Neuronal stem cell (in vitro differentiated cells): Measurements from ENCODE around the gene GRM1.
A peak's percentile ranks its signal among the peaks of the same experiment; 100 is the strongest.

Experiments
- DNase-seq: peaks from one replicate; pipeline ENCODE4 v3.0.0-alpha.2; 2013; ENCODE audit warnings: low spot score
- H2AFZ ChIP-seq: one replicate; pipeline ENCODE4 v1.6.1; 2013; ENCODE audit warnings: mild to moderate bottlenecking, low read length, inconsistent platforms
- H2AK5ac ChIP-seq: 2 replicates; pipeline ENCODE4 v1.6.1; 2013; ENCODE audit warnings: low read depth, mild to moderate bottlenecking, inconsistent platforms, low read length, moderate library complexity, mixed read lengths
- H2BK120ac ChIP-seq: 2 replicates; pipeline ENCODE4 v1.6.1; 2013; ENCODE audit warnings: low read depth, mild to moderate bottlenecking, inconsistent platforms, low read length, moderate library complexity, mixed read lengths
- H2BK12ac ChIP-seq: one replicate; pipeline ENCODE4 v1.6.1; 2013; ENCODE audit warnings: low read length, inconsistent platforms
- H2BK15ac ChIP-seq: 2 replicates; pipeline ENCODE4 v1.6.1; 2013; ENCODE audit warnings: mild to moderate bottlenecking, low read length, inconsistent platforms, mixed read lengths
- H2BK5ac ChIP-seq: one replicate; pipeline ENCODE4 v1.6.1; 2013; ENCODE audit warnings: inconsistent platforms, mild to moderate bottlenecking, low read length, moderate library complexity
- H3K14ac ChIP-seq: one replicate; pipeline ENCODE4 v1.6.1; 2013; ENCODE audit warnings: low read length, inconsistent platforms
- H3K18ac ChIP-seq: 2 replicates; pipeline ENCODE4 v1.6.1; 2013; ENCODE audit warnings: low read length, inconsistent platforms
- H3K23ac ChIP-seq: 2 replicates; pipeline ENCODE4 v1.6.1; 2013; ENCODE audit warnings: low read depth, mild to moderate bottlenecking, mixed read lengths, low read length, inconsistent platforms; ENCODE audit not compliant: poor library complexity
- H3K27ac ChIP-seq: replicated peaks from 3 replicates; pipeline ENCODE4 v1.5.1; 2013; ENCODE audit warnings: low read length, inconsistent platforms
- H3K27me3 ChIP-seq, 3 experiments: 2 replicates each; pipeline ENCODE4 v1.6.1; 2013; ENCODE audit warnings: low read length in 3 of 3, mild to moderate bottlenecking in 2 of 3, inconsistent platforms in 1 of 3, low read depth in 1 of 3, mixed read lengths in 1 of 3, moderate library complexity in 1 of 3; ENCODE audit not compliant: control insufficient read depth in 3 of 3, insufficient read depth in 3 of 3
- H3K36me3 ChIP-seq, 2 donors: replicated peaks in 1 of 2; 2 replicates each; pipeline ENCODE4 v1.6.1; 2013; ENCODE audit warnings: low read length in 2 of 2; ENCODE audit not compliant: control insufficient read depth in 2 of 2, insufficient read depth in 2 of 2
- H3K4ac ChIP-seq: 2 replicates; pipeline ENCODE4 v1.6.1; 2013; ENCODE audit warnings: inconsistent platforms, mild to moderate bottlenecking, low read length, moderate library complexity
- H3K4me1 ChIP-seq, 2 donors: 1 replicate in 1 of 2; 2 replicates in 1 of 2; pipeline ENCODE4 v1.6.1; 2013; ENCODE audit warnings: low read length in 2 of 2, low read depth in 1 of 2; ENCODE audit not compliant: control insufficient read depth in 2 of 2, insufficient read depth in 1 of 2
- H3K4me2 ChIP-seq: one replicate; pipeline ENCODE4 v1.6.1; 2013; ENCODE audit warnings: mild to moderate bottlenecking, low read length, inconsistent platforms; ENCODE audit not compliant: insufficient read depth, poor library complexity, severe bottlenecking
- H3K4me3 ChIP-seq, 2 donors: 2 replicates each; pipeline ENCODE4 v1.5.1; 2013; ENCODE audit warnings: low read length in 2 of 2, mild to moderate bottlenecking in 2 of 2, inconsistent platforms in 1 of 2, moderate library complexity in 1 of 2
- H3K79me1 ChIP-seq: one replicate; pipeline ENCODE4 v1.6.1; 2013; ENCODE audit warnings: low read depth, mild to moderate bottlenecking, inconsistent platforms, low read length, moderate library complexity
- H3K9ac ChIP-seq: one replicate; pipeline ENCODE4 v1.6.1; 2013; ENCODE audit warnings: mild to moderate bottlenecking, low read depth, low read length, inconsistent platforms; ENCODE audit not compliant: poor library complexity
- H3K9me3 ChIP-seq, 2 donors: replicated peaks in 1 of 2; 2 replicates each; pipeline versions ENCODE3 to v1.6.1; 2013; ENCODE audit warnings: low read length in 2 of 2, mild to moderate bottlenecking in 2 of 2, inconsistent platforms in 1 of 2, low read depth in 1 of 2, mixed read lengths in 1 of 2, moderate library complexity in 1 of 2; ENCODE audit not compliant: control insufficient read depth in 2 of 2, insufficient read depth in 1 of 2
- H4K8ac ChIP-seq: one replicate; pipeline ENCODE4 v1.6.1; 2013; ENCODE audit warnings: low read depth, mild to moderate bottlenecking, inconsistent platforms, low read length, moderate library complexity
- H4K91ac ChIP-seq: one replicate; pipeline ENCODE4 v1.6.1; 2013; ENCODE audit warnings: low read length, low read depth, mild to moderate bottlenecking, inconsistent platforms; ENCODE audit not compliant: poor library complexity
- WGBS, 2 donors: extraction: QIAGEN DNeasy Blood & Tissue Kit; methylation state at CpG; one replicate each; pipeline ENCODE4 v1.1.7; 2013; ENCODE audit warnings: missing lambda C conversion rate in 2 of 2, mixed read lengths in 1 of 2; ENCODE audit not compliant: insufficient read length in 2 of 2, insufficient replicate concordance in 1 of 2; ENCODE audit errors: extremely low coverage in 2 of 2; 5-methylcytosine and 5-hydroxymethylcytosine counted together

Gene GRM1

DNA sequence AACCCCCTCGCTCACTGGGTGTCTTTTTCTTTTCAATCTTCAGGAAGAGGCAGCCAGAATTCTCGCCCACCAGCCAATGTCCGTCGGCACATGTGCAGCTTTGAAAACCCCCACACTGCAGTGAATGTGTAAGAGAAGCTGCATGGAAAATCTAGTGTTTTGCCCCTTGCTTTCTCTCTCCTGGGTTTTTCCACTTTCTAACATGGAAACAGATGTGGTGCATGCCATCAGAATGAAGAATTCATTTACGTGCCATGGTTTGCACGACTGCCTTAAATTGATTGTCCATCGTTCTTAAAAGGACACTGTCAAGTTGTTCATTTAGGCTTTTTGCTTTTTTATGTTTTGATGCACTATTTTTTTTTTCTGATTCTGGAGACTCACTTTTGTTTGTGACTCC lies 397.7 kb downstream of the GRM1 start:
- Histone ChIP-seq H3K27me3 (no peaks in the 10 kb centered on the region), H3K9ac (no peak overlapping the region), H3K14ac (no peak overlapping the region), H2BK120ac (no peak overlapping the region), H2BK5ac (no peak overlapping the region), H3K4me2 (no peak overlapping the region), H3K27ac (no peak overlapping the region), H2AK5ac (no peak overlapping the region), H3K23ac (no peak overlapping the region), H3K4ac (no peak overlapping the region), H2BK12ac (no peak overlapping the region), H3K36me3 (no peaks in the 10 kb centered on the region), H3K4me1 (peaks cover 13 to 17% of the 10 kb centered on the region in 2 donors), H3K9me3 (no peaks in the 10 kb centered on the region), H3K18ac (peak overlapping the region; percentile 13), H4K91ac (no peak overlapping the region), H3K79me1 (no peaks in the 10 kb centered on the region), H2AFZ (peak overlapping the region; percentile 48), H3K4me3 (no peak overlapping the region), H2BK15ac (no peak overlapping the region), H4K8ac (no peak overlapping the region)
- WGBS, 2 donors: no CpG with 5 or more reads among the region's 7 CpGs
- DNase-seq: no peak

DNA sequence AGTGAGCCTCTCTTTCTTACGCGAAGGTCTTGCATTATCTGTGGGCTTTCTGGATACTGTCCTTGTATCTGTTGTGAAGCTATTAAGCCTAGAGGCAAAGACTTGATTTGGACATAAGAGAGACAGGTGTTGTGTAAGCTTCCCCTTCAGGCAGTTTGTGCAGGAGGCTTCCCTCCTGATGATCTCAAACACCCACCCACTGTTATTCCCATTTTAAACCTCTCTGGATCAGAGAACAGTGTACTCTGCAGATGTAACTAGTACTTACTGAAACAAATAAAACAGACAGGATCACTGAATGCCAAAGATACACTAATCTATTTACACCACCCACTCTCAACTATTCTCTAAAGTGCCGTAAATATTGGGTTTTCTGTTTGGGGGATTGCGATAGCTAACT lies 401.0 kb downstream of the GRM1 start:
- Histone ChIP-seq H3K9ac (no peak overlapping the region), H3K4me3 (no peak overlapping the region), H2BK5ac (no peak overlapping the region), H3K18ac (no peak overlapping the region), H3K23ac (no peak overlapping the region), H4K8ac (no peak overlapping the region), H3K79me1 (no peaks in the 10 kb centered on the region), H3K36me3 (no peaks in the 10 kb centered on the region), H4K91ac (no peak overlapping the region), H2AFZ (peak overlapping the region; percentile 10), H3K27ac (no peak overlapping the region), H3K4me2 (no peak overlapping the region), H3K4ac (no peak overlapping the region), H2BK15ac (no peak overlapping the region), H3K9me3 (peaks cover 0 to 3% of the 10 kb centered on the region in 2 donors), H3K27me3 (peaks cover 0 to 5% (median 0%) of the 10 kb centered on the region in 3 experiments), H2AK5ac (no peak overlapping the region), H3K4me1 (peaks cover 5 to 10% of the 10 kb centered on the region in 2 donors), H2BK12ac (no peak overlapping the region), H3K14ac (no peak overlapping the region), H2BK120ac (no peak overlapping the region)
- WGBS, 2 donors: no CpG with 5 or more reads among the region's 4 CpGs
- no peak for DNase-seq

DNA sequence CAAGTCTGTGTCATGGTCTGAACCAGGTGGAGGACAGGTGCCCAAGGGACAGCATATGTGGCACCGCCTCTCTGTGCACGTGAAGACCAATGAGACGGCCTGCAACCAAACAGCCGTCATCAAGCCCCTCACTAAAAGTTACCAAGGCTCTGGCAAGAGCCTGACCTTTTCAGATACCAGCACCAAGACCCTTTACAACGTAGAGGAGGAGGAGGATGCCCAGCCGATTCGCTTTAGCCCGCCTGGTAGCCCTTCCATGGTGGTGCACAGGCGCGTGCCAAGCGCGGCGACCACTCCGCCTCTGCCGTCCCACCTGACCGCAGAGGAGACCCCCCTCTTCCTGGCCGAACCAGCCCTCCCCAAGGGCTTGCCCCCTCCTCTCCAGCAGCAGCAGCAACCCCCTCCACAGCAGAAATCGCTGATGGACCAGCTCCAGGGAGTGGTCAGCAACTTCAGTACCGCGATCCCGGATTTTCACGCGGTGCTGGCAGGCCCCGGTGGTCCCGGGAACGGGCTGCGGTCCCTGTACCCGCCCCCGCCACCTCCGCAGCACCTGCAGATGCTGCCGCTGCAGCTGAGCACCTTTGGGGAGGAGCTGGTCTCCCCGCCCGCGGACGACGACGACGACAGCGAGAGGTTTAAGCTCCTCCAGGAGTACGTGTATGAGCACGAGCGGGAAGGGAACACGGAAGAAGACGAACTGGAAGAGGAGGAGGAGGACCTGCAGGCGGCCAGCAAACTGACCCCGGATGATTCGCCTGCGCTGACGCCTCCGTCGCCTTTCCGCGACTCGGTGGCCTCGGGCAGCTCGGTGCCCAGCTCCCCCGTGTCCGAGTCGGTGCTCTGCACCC lies 405.2 kb downstream of the GRM1 start:
- peak overlapping the region in 1 of 2 donors; percentile 84 for H3K4me3 ChIP-seq

DNA sequence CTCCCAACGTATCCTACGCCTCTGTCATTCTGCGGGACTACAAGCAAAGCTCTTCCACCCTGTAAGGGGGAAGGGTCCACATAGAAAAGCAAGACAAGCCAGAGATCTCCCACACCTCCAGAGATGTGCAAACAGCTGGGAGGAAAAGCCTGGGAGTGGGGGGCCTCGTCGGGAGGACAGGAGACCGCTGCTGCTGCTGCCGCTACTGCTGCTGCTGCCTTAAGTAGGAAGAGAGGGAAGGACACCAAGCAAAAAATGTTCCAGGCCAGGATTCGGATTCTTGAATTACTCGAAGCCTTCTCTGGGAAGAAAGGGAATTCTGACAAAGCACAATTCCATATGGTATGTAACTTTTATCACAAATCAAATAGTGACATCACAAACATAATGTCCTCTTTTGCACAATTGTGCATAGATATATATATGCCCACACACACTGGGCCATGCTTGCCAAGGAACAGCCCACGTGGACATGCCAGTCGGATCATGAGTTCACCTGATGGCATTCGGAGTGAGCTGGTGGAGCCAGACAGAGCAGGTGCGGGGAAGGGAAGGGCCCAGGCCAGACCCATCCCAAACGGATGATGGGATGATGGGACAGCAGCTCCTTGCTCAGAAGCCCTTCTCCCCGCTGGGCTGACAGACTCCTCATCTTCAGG lies 406.0 kb downstream of the GRM1 start:
- Histone ChIP-seq H3K27ac (no peak overlapping the region), H3K23ac (peak overlapping the region; percentile 73), H3K4me2 (peak overlapping the region; percentile 83), H3K14ac (no peak overlapping the region), H3K79me1 (no peaks in the 10 kb centered on the region), H3K4me3 (peak overlapping the region in 1 of 2 donors; percentile 84), H3K4ac (no peak overlapping the region), H2BK12ac (no peak overlapping the region), H2BK5ac (no peak overlapping the region), H2AFZ (peak overlapping the region; percentile 39), H3K36me3 (no peaks in the 10 kb centered on the region), H3K18ac (peak overlapping the region; percentile 95), H3K9me3 (peaks cover 0 to 3% of the 10 kb centered on the region in 2 donors), H2AK5ac (no peak overlapping the region), H4K91ac (no peak overlapping the region), H3K4me1 (no peaks in the 10 kb centered on the region), H3K27me3 (peaks cover 0 to 8% (median 0%) of the 10 kb centered on the region in 3 experiments), H2BK120ac (no peak overlapping the region), H3K9ac (peak overlapping the region; percentile 81), H4K8ac (no peak overlapping the region), H2BK15ac (no peak overlapping the region)
- no CpG with 5 or more reads among the region's 15 CpGs for WGBS, 2 donors
- no peak for DNase-seq

More for the DNA sequence above, 405.2 kb downstream of the GRM1 start:
- Histone ChIP-seq H2AFZ (peak overlapping the region; percentile 39), H3K4me1 (peaks cover 3 to 7% of the 10 kb centered on the region in 2 donors), H3K36me3 (no peaks in the 10 kb centered on the region), H3K18ac (peak overlapping the region; percentile 95), H3K4me2 (peak overlapping the region; percentile 83), H2AK5ac (no peak overlapping the region), H4K91ac (peak overlapping the region; percentile 64), H3K9me3 (peaks cover 0 to 3% of the 10 kb centered on the region in 2 donors), H2BK15ac (no peak overlapping the region), H2BK5ac (peak overlapping the region; percentile 94), H2BK120ac (peak overlapping the region; percentile 47), H3K23ac (peak overlapping the region; percentile 73), H3K79me1 (no peaks in the 10 kb centered on the region), H3K27me3 (peaks cover 0 to 8% (median 0%) of the 10 kb centered on the region in 3 experiments), H3K4ac (no peak overlapping the region), H3K14ac (peak overlapping the region; percentile 82), H2BK12ac (no peak overlapping the region), H4K8ac (peak overlapping the region; percentile 72), H3K9ac (peak overlapping the region; percentile 81), H3K27ac (no peak overlapping the region)
- no CpG with 5 or more reads among the region's 59 CpGs for WGBS, 2 donors
- DNase-seq: no peak
